HG02588 (cell line): ENCODE results near the gene CTNNA2.

ENCODE experiments used
- ATAC-seq: cut with Tn5 transposase; IDR thresholded peaks from one replicate; pipeline ENCODE4 v1.9.1; 2021; ENCODE audit warnings: mild to moderate bottlenecking, moderate library complexity; ENCODE audit not compliant: unreplicated experiment

Gene CTNNA2

GRCh38 chr2:80302314-80303005, 789.6 kb downstream of the CTNNA2 start:
- ATAC-seq = no peak

GRCh38 chr2:80303006-80303908, 790.4 kb downstream of the CTNNA2 start:
- no peak for ATAC-seq

DNA sequence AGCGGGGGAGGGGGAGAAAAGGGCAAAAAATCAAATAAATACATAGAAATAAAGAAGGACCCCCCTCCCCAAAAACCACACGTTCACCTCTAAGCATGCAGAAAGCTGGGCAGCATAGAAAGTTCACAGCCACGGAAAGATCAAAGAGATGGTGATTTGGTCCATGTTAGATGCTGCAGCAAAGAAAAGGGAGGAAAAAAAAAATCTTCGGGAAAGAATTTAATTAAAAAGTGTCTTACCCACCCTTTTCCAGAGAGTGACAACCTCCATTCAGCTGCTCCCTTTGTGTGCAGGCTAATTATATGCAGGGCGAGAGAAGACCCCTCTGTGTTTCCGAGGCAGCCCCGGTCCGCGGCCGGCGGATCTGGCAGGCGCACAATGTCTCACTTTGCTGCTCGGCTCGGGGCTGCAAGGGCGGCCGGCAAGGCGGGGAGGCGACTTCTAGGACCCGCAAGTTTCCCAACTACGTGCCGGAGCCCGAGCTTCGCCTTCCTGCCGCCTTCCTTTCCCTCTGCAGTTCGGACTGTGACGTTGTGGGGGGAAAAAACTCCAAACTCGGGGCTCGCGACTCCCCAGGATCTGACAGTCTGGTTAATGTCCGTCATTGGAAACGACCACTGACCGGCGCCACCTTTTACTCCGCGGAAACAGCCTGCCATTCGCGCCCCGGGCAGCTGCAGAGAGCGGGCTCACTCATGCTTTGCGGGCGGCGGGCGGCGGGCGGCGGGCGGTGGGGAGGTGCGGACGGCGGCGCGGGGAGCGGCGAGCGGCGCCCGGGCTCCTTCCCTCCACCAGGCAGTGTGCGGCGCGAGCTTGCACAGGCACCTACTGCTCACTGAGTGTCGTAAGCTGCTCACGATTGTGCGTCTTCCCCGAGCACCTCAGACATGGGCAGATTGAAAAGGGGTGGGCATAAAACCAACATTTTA, 791.3 kb downstream of the CTNNA2 start, which contains the start of gene LRRTM1:
Gene LRRTM1, minus strand, starts transcription at position 844 of the 929 bp plus-strand sequence. CDS start 933 bp downstream, outside the sequence.
- ATAC-seq = no peak

GRCh38 chr2:80311304-80311703, 798.5 kb downstream of the CTNNA2 start:
- ATAC-seq = no peak

DNA sequence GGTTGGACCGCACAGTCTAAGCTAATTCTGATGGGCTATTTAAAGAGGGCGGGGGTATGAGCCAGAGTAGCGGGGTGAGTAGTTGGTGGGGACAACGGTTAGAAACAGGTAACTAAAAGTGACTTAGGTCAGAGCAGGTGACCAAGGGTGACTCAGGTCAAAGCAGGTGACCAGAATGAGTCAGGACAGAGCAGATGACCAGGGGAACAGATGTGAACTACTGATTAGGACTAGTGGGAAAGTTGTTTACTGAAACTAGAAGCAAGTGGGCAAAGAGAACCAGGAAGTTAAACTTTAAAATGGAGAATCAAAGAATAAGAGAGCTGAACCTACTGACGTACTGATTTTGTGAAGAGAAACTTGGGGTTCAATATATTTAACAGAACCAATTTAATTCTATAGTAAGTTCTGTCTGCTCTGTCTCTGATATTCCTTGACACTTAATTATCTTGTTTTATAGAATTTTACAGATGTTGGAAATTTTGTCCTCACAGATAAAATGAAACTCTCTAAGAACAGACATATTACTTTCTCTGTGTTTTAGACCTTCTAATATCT, 799.5 kb downstream of the CTNNA2 start:
- ATAC-seq = no peak

- no peak for ATAC-seq
Observed at GRCh38 chr2:80322311-80322920, 809.6 kb downstream of the CTNNA2 start.

GRCh38 chr2:80322958-80323357, 810.1 kb downstream of the CTNNA2 start:
- no peak for ATAC-seq

GRCh38 chr2:80323610-80324009, 810.8 kb downstream of the CTNNA2 start:
- no peak for ATAC-seq

- ATAC-seq = no peak
Observed at GRCh38 chr2:80324525-80324924, 811.7 kb downstream of the CTNNA2 start.

GRCh38 chr2:80326214-80326613, 813.4 kb downstream of the CTNNA2 start:
- ATAC-seq = no peak

- ATAC-seq = no peak
Observed at GRCh38 chr2:80326861-80327260, 814.0 kb downstream of the CTNNA2 start.

DNA sequence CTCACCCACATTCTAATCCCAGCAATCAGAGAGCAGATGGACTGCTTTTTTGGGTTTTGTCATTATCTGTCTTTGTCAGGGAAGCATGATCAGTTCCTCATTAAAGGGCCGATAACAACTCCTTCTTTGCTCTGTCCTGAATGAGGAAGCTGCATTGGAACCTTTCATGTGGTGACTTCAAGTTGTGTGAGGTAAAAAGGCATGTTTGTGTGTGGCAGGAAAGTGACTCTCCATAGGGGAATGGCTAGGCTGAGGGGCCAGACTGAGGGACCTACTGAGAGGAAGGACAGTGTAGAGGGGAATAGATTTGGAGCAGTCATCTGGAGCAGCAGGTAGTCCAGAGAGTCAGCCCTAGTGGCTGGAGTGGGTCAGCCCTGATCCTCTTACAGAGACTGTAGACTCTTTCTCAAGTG, 815.3 kb downstream of the CTNNA2 start:
- no peak for ATAC-seq

- ATAC-seq = no peak
Observed at GRCh38 chr2:80329491-80329890, 816.6 kb downstream of the CTNNA2 start.

DNA sequence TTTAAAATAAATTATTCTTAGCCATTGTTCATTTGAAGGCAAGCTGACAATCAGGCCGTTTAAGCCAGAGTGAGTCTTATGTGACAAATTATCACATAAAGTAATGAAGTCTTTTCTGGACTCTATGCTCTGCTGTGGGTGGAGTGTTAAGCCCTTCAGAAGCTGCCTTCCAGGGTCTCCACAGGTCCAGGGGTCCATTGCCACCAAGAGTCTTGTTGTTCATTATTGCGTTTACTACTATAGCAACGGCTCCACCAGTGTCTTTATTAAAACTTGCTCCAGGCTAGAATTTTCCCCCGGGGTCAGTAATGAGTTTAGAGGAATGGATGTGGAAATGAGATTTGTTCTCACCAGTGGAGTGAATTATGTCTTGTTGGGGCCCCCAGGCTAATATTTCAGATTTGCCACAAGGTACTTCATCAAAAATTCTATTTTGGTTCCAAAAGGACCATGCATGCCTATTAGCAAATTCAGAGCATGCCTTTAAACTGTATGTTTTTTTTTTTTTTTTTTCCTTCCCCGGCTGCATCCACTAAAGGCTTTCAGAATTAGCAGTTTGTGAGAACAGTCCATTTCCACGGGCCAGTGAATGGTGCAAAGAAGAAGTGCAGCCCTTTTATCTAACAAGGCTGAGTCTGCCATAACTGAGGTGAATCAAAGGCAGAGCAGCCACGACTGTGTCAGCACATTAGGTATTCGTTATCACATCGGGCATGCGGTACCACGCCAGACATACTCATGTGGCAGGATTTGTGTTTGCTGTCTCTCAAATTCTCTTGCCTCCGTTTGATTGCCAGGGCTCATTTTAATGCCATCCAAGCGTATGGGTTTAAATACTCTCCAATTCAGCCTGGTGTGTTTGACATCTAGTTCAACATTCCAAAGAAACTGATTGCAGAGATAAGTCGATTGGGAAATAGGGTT, 817.9 kb downstream of the CTNNA2 start:
- ATAC-seq = no peak

- ATAC-seq = no peak
Observed at GRCh38 chr2:80333886-80334285, 821.0 kb downstream of the CTNNA2 start.

- ATAC-seq = no peak
Observed at GRCh38 chr2:80335411-80335810, 822.6 kb downstream of the CTNNA2 start.

- ATAC-seq = no peak
Observed at GRCh38 chr2:80338794-80339193, 825.9 kb downstream of the CTNNA2 start.

DNA sequence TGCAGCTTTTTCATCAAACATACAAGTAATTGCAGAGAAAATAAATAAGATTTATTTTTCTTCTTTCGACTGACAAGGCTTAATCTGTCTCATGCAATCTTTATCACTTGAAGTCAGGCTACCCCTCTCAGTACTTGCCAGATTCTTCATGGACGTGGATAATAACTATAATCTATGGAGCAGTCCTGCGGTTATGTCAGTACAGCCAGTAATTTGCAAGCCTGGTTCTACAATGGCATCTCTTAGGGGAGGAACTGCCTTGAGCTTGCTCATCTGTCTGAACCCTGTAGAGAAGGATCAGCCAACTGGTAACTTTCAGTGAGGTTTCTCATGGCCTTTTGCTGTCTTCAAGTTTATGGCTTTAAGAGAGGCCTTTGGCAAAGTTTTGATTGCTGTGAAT, 827.2 kb downstream of the CTNNA2 start:
- ATAC-seq = no peak

- ATAC-seq = no peak
Observed at GRCh38 chr2:80348078-80348477, 835.2 kb downstream of the CTNNA2 start.
